ENCODE results near the gene CLASP1.
"Not testable (repeated sequence)": the region's sequence is repeated elsewhere in the genome, so short reads cannot be mapped to it uniquely, and the experiment has no call there.

CLASP1 gene

DNA sequence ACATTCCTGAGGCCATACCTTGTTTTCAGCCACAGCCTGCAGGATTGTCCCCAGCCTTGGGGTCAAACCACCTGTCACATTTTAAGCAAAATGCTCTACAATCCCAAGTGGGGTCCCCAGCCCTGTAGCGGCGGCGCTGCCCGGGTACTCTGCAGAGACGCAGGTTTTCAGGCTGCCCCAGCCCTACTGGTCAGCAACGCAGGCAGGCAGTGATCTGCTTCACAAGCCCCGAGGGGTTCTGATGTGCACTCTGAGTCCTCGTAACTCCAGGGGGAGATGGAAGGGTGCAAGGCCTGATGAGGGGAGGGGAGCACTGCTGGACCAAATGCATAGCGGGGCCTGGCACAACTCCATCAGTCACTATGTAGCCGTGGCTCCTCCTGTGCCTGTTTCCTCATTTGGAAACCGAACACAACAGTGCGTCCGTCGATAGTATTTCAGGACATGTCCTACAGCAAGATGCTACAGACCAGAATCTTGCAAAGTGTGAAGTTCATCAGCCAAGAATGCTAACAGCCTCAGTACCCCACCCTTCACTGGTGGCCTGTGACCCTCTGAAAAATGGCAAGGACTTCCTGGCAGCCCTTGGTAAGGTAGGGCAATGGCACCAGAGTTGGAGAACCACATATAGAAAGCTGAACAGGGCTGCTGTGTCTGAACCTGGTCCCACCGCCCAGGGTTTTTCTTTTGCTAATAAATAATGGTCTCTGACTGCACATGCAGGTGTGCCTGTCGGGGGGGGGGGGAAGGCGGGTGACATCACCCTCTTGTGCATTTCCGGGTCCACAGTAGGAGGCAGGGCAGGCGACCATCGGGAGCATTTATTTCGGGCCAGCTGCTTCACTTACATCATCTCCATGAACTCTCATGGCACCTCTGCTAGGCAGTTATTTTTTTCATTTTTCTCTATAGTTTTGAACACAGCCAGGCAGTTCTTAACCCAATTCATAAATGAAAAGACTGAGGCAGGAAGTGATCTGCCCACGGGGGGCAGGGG, 313.7 kb downstream of the CLASP1 start:
- Histone ChIP-seq H3K36me3 (peaks cover 16 to 28% (median 23%) of the 10 kb centered on the region in 3 donors), H3K4me3 (no peak overlapping the region), H3K27me3 (no peaks in the 10 kb centered on the region), H3K4me1 (no peaks in the 10 kb centered on the region), H3K9me3 (no peaks in the 10 kb centered on the region), H3K27ac (no peak overlapping the region)
- peak in 1 of 2 donors; percentile 54 for DNase-seq
- intact Hi-C loops (cut with DNase I; ENCODE audit: low total_unique reads): no loop called here
- TF ChIP-seq, protein P1, sequence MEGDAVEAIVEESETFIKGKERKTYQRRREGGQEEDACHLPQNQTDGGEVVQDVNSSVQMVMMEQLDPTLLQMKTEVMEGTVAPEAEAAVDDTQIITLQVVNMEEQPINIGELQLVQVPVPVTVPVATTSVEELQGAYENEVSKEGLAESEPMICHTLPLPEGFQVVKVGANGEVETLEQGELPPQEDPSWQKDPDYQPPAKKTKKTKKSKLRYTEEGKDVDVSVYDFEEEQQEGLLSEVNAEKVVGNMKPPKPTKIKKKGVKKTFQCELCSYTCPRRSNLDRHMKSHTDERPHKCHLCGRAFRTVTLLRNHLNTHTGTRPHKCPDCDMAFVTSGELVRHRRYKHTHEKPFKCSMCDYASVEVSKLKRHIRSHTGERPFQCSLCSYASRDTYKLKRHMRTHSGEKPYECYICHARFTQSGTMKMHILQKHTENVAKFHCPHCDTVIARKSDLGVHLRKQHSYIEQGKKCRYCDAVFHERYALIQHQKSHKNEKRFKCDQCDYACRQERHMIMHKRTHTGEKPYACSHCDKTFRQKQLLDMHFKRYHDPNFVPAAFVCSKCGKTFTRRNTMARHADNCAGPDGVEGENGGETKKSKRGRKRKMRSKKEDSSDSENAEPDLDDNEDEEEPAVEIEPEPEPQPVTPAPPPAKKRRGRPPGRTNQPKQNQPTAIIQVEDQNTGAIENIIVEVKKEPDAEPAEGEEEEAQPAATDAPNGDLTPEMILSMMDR (IDR thresholded peaks at IDR 0.05): no peak

- intact Hi-C loops (cut with DNase I; ENCODE audit: low total_unique reads): no loop called here
- H3K4me3 ChIP-seq: no peak overlapping the region
- no peaks in the 10 kb centered on the region for H3K4me1 ChIP-seq
- no peaks in the 10 kb centered on the region for H3K27me3 ChIP-seq
- TF ChIP-seq, protein P1 (IDR thresholded peaks at IDR 0.05): no peak
- peaks cover 8 to 19% (median 14%) of the 10 kb centered on the region in 3 donors for H3K36me3 ChIP-seq
- peak in 1 of 2 donors; percentile 38 for DNase-seq
- no peaks in the 10 kb centered on the region for H3K9me3 ChIP-seq
- H3K27ac ChIP-seq: no peak overlapping the region
Observed at GRCh38 chr2:121334581-121335293, 314.5 kb downstream of the CLASP1 start.

DNA sequence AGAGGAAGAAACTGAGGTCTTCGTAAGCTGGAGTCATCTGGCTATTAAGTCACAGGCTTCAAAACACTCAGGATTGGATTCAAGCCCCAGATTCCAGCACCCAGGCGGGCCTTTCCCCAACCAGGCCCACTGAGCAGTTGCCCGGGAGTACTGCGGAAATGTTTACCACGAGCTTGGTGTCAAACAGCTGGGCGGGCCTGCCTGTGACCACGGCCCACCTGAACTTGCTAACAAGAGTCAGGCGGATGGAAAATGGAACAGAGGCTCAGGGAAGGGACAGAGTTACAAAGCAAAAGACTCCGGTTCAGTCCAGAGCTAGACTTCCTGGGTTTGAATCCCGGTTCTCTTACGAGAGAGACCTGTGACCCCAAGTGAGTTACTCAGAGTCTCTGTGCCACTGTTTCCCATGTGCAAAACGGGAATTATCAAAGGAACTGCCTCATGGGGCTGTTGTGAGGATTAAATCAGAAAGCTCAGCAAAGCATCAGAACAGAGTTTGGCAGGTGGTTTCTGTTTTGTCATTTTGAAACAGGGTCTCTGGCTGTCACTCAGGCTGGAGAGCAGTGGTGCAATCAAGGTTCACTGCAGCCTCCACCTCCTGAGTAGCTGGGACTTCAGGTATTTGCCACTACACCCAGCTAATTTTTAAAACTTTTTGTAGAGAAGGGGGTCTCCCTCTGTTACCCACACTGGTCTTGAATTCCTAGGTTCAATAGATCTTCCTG, 315.3 kb downstream of the CLASP1 start:
- Histone ChIP-seq H3K9me3 (no peaks in the 10 kb centered on the region), H3K4me3 (no peak overlapping the region), H3K27me3 (no peaks in the 10 kb centered on the region), H3K27ac (no peak overlapping the region), H3K36me3 (peaks cover under 1 to 12% (median 7%) of the 10 kb centered on the region in 3 donors), H3K4me1 (no peaks in the 10 kb centered on the region)
- DNase-seq: peak in 1 of 2 donors; percentile 56
- intact Hi-C loops (cut with DNase I; ENCODE audit: low total_unique reads): no loop called here
- TF ChIP-seq, protein P1 (IDR thresholded peaks at IDR 0.05): no peak

DNA sequence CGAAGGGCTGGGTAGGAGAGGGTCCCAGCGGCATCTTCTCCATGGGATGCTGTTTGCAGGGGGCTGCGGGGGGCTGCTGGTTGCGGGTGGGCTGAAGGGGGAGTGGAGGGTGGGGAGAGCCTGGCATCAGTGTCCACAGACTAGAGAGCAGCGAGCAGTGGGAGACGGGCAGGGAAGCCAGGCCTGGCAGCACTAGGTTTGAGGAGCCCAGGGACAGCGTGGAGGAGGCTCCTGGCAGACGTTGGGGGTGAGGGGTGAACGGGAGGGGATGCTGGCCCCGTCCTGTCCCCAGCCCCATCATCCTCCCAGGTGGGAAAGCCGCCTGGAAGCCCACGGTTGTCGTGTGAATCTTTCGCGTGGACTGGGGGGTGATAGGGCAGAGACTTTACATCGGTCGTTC, 316.0 kb downstream of the CLASP1 start:
- TF ChIP-seq, protein P1 (IDR thresholded peaks at IDR 0.05): no peak
- intact Hi-C loops (cut with DNase I; ENCODE audit: low total_unique reads): no loop called here
- DNase-seq: peak in 1 of 2 donors; percentile 53

DNA sequence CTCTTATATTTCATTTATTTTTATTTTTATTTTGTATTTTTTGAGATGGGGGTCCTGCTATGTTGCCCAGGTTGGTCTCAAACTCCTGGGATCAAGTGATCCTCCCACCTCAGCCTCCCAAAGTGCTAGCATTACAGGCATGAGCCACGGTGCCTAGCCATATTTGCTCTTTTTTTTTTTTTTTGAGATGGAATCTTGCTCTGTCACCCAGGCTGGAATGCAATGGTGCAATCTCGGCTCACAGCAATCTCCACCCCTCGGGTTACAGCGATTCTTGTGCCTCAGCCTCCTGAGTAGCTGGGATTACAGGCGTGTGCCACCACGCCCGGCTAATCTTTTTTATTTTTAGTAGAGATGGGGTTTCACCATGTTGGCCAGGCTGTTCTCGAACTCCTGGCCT, 317.9 kb downstream of the CLASP1 start:
- H3K27me3 ChIP-seq; H3K9me3 ChIP-seq; intact Hi-C loops (cut with DNase I; ENCODE audit: low total_unique reads); H3K27ac ChIP-seq; H3K4me3 ChIP-seq; H3K36me3 ChIP-seq; H3K4me1 ChIP-seq: not testable (repeated sequence)
- peak in 1 of 2 donors; percentile 20 for DNase-seq

More for the DNA sequence above, 316.0 kb downstream of the CLASP1 start:
- Histone ChIP-seq H3K27me3 (no peaks in the 10 kb centered on the region), H3K27ac (no peak overlapping the region), H3K4me1 (no peaks in the 10 kb centered on the region), H3K9me3 (no peaks in the 10 kb centered on the region), H3K36me3 (peaks cover 0 to 4% (median 3%) of the 10 kb centered on the region in 3 donors), H3K4me3 (no peak overlapping the region)
